IMR-90 (cell line): ENCODE measurements around the gene RMND5A. TPM values are rescaled to one million over a fixed set of nuclear protein-coding genes. Genes with fewer than 3 reads are reported as not detected.

Experiments
- ATAC-seq: fragments of 200-7000 bp; cut with Tn5 transposase; 2 replicates; pipeline ENCODE4 v1.9.1; 2020; ENCODE audit warnings: low read depth, mild to moderate bottlenecking, moderate library complexity
- BruUV-seq: library from RNA; stranded (reverse); fragments of 400-500 nt; replicated peaks from 2 replicates; lab custom pipeline; 2021; lab: Mats Ljungman, UMichigan
- CTCF ChIA-PET: fragments of 300-600 bp; formaldehyde crosslinking; extraction: SDS; loops from one replicate; lab custom pipeline; 2021; ENCODE audit warnings: antibody characterized with exemption; lab: Yijun Ruan, JAX
- POLR2A ChIA-PET: fragments of 300-600 bp; sonication (Branson Sonifier 250); formaldehyde crosslinking; loops from one replicate; lab custom pipeline; 2022; ENCODE audit warnings: antibody characterized with exemption; ENCODE audit not compliant: unreplicated experiment; lab: Charles Lee
- DNase-seq: peaks from one replicate; pipeline ENCODE4 v3.0.0; 2013
- H2AFZ ChIP-seq: replicated peaks from 2 replicates; pipeline ENCODE3; 2013; ENCODE audit warnings: low read length, mild to moderate bottlenecking; ENCODE audit not compliant: poor library complexity
- H2AK5ac ChIP-seq: 2 replicates; pipeline ENCODE4 v1.6.1; 2013; ENCODE audit warnings: low read depth, low read length, inconsistent platforms
- H2AK9ac ChIP-seq: replicated peaks from 2 replicates; pipeline ENCODE3; 2013; ENCODE audit warnings: mild to moderate bottlenecking, low read depth, low read length, moderate library complexity; ENCODE audit not compliant: poor library complexity
- H2BK120ac ChIP-seq: 2 replicates; pipeline ENCODE4 v1.6.1; 2013; ENCODE audit warnings: low read depth, low read length, inconsistent platforms
- H2BK15ac ChIP-seq: 3 replicates; pipeline ENCODE4 v1.6.1; 2013; ENCODE audit warnings: low read depth, low read length, inconsistent platforms
- H2BK20ac ChIP-seq: 2 replicates; pipeline ENCODE4 v1.6.1; 2013; ENCODE audit warnings: low read depth, mild to moderate bottlenecking, inconsistent platforms, low read length, moderate library complexity
- H2BK5ac ChIP-seq: 2 replicates; pipeline ENCODE4 v1.6.1; 2013; ENCODE audit warnings: mild to moderate bottlenecking, low read depth, low read length, inconsistent platforms; ENCODE audit not compliant: poor library complexity, severe bottlenecking
- H3K14ac ChIP-seq: replicated peaks from 2 replicates; pipeline ENCODE4 v1.6.1; 2013; ENCODE audit warnings: low read depth, low read length, inconsistent platforms
- H3K18ac ChIP-seq: 2 replicates; pipeline ENCODE4 v1.6.1; 2013; ENCODE audit warnings: low read depth, low read length, control low read depth
- H3K23ac ChIP-seq: 2 replicates; pipeline ENCODE4 v1.6.1; 2013; ENCODE audit warnings: low read depth, low read length, inconsistent platforms
- H3K27ac ChIP-seq: 2 replicates; pipeline ENCODE4 v1.5.1; 2013; ENCODE audit warnings: mild to moderate bottlenecking, control low read depth, low read length; ENCODE audit not compliant: insufficient read depth
- H3K27me3 ChIP-seq: 2 replicates; pipeline ENCODE4 v1.6.1; 2013; ENCODE audit warnings: low read length; ENCODE audit not compliant: control insufficient read depth, insufficient read depth
- H3K36me3 ChIP-seq: 2 replicates; pipeline ENCODE4 v1.6.1; 2013; ENCODE audit warnings: low read length, mixed read lengths; ENCODE audit not compliant: control insufficient read depth, insufficient read depth
- H3K4ac ChIP-seq: 2 replicates; pipeline ENCODE4 v1.6.1; 2013; ENCODE audit warnings: low read depth, low read length, inconsistent platforms
- H3K4me1 ChIP-seq: 2 replicates; pipeline ENCODE4 v1.6.1; 2013; ENCODE audit warnings: low read length, mixed read lengths; ENCODE audit not compliant: control insufficient read depth, insufficient read depth
- H3K4me2 ChIP-seq: 2 replicates; pipeline ENCODE4 v1.6.1; 2013; ENCODE audit warnings: low read depth, mild to moderate bottlenecking, control low read depth, low read length, moderate library complexity
- H3K4me3 ChIP-seq: 2 replicates; pipeline ENCODE4 v1.5.1; 2013; ENCODE audit warnings: low read depth, mild to moderate bottlenecking, control low read depth, low read length, moderate library complexity; ENCODE audit not compliant: insufficient read depth
- H3K56ac ChIP-seq: 2 replicates; pipeline ENCODE4 v1.6.1; 2013; ENCODE audit warnings: low read length, inconsistent platforms; ENCODE audit not compliant: insufficient read depth; ENCODE audit errors: extremely low read depth
- H3K79me1 ChIP-seq, 2 experiments: 2 replicates each; pipeline ENCODE4 v1.6.1; 2013; ENCODE audit warnings: low read length in 2 of 2, inconsistent platforms in 1 of 2, low read depth in 1 of 2
- H3K9ac ChIP-seq: 2 replicates; pipeline ENCODE4 v1.6.1; 2013; ENCODE audit warnings: low read depth, low read length, control low read depth
- H3K9me1 ChIP-seq: 2 replicates; pipeline ENCODE4 v1.6.1; 2013; ENCODE audit warnings: low read length, inconsistent platforms; ENCODE audit not compliant: insufficient read depth
- H3K9me3 ChIP-seq: 2 replicates; pipeline ENCODE4 v1.6.1; 2013; ENCODE audit warnings: low read length; ENCODE audit not compliant: control insufficient read depth, insufficient read depth
- H4K20me1 ChIP-seq: 2 replicates; pipeline ENCODE4 v1.6.1; 2013; ENCODE audit warnings: low read length, inconsistent platforms; ENCODE audit not compliant: insufficient read depth
- H4K5ac ChIP-seq: 2 replicates; pipeline ENCODE4 v1.6.1; 2013; ENCODE audit warnings: mild to moderate bottlenecking, low read depth, low read length, control low read depth
- H4K8ac ChIP-seq, 2 experiments: 2 replicates each; pipeline ENCODE4 v1.6.1; 2013; ENCODE audit warnings: low read depth in 2 of 2, low read length in 2 of 2, control low read depth in 1 of 2, inconsistent platforms in 1 of 2
- H4K91ac ChIP-seq: 2 replicates; pipeline ENCODE4 v1.6.1; 2013; ENCODE audit warnings: low read depth, low read length, inconsistent platforms; ENCODE audit not compliant: insufficient read depth
- BHLHE40 ChIP-seq: fragments of 150-350 bp; IDR thresholded peaks from 2 replicates; pipeline ENCODE4 v1.6.1; 2016; ENCODE audit warnings: mild to moderate bottlenecking, low read depth, low read length
- ELK1 ChIP-seq: fragments of 150-350 bp; IDR thresholded peaks from 2 replicates; pipeline ENCODE4 v1.6.1; 2016; ENCODE audit warnings: low read depth, mild to moderate bottlenecking, low read length, moderate library complexity, borderline replicate concordance
- MAFK ChIP-seq: IDR thresholded peaks from 2 replicates; pipeline ENCODE4 v1.6.1; 2012; ENCODE audit warnings: low read depth, low read length, improper control_type of control experiment
- MXI1 ChIP-seq: IDR thresholded peaks from 2 replicates; pipeline ENCODE4 v1.6.1; 2012; ENCODE audit warnings: low read depth, mild to moderate bottlenecking, low read length, moderate library complexity, borderline replicate concordance
- RAD21 ChIP-seq: IDR thresholded peaks from 2 replicates; pipeline ENCODE4 v1.6.1; 2012; ENCODE audit warnings: low read length, improper control_type of control experiment
- WGBS, 2 experiments: methylation state at CpG; one replicate each; pipeline versions ENCODE4 v1.1.5 to v1.1.7; 2013; ENCODE audit warnings: missing lambda C conversion rate in 2 of 2; ENCODE audit not compliant: insufficient read length in 1 of 2; ENCODE audit errors: extremely low coverage in 2 of 2; 5-methylcytosine and 5-hydroxymethylcytosine counted together
- dilution Hi-C: fragments of 300-500 bp; cut with HindIII; formaldehyde crosslinking; loops from one replicate; pipeline ENCODE4 v1.14.3; 2018; ENCODE audit warnings: low sequenced_read_pairs; ENCODE audit not compliant: unreplicated experiment
- in situ Hi-C: fragments of 300-500 bp; cut with MboI; formaldehyde crosslinking; loops from 3 replicates; pipeline ENCODE4 v1.14.3; 2019; ENCODE audit warnings: low sequenced_read_pairs, inconsistent platforms, mixed read lengths
- intact Hi-C: fragments of 100-400 bp; cut with micrococcal nuclease; formaldehyde crosslinking; loops from 2 replicates; pipeline ENCODE4 v1.10.0; 2022
- polyA plus RNA-seq, 3 experiments: library from polyadenylated mRNA; depleted of rRNA; stranded (reverse); fragments of >200 nt; gene quantifications; 2 replicates each; pipeline ENCODE4 v1.2.3, GENCODE V29; 2012; ENCODE audit warnings: low replicate concordance in 1 of 3
- total RNA-seq: library from RNA; depleted of rRNA; stranded (reverse); fragments of >200 nt; gene quantifications from 2 replicates; pipeline ENCODE4 v1.2.3, GENCODE V29; 2012

Gene RMND5A
- total and polyA plus RNA-seq, 2 of the 4 experiments (the other 2 are of a cell fraction): 5.1 to 16.0 TPM

- no peak for TF ChIP-seq ELK1
- no peak for TF ChIP-seq MXI1
- TF ChIP-seq RAD21: no peak
- no peak for TF ChIP-seq BHLHE40
- no peak for TF ChIP-seq MAFK
- Histone ChIP-seq H4K8ac (no peak overlapping the region), H3K27ac (no peak overlapping the region), H3K36me3 (peaks cover 3% of the 10 kb centered on the region), H3K9me3 (no peaks in the 10 kb centered on the region), H4K20me1 (no peaks in the 10 kb centered on the region), H4K5ac (no peak overlapping the region), H2BK5ac (no peak overlapping the region), H2BK15ac (no peak overlapping the region), H3K18ac (no peak overlapping the region), H3K9ac (no peak overlapping the region), H3K14ac (no peak overlapping the region), H2BK120ac (no peak overlapping the region), H3K4ac (no peak overlapping the region), H4K91ac (no peak overlapping the region), H2AFZ (no peak overlapping the region), H3K27me3 (peaks cover 12% of the 10 kb centered on the region), H3K4me2 (no peak overlapping the region), H3K9me1 (no peaks in the 10 kb centered on the region; the same call in 1 of the 2 replicates), H3K79me1 (no peaks in the 10 kb centered on the region), H3K56ac (no peak overlapping the region), H2AK9ac (no peak overlapping the region), H3K4me3 (no peak overlapping the region), H3K23ac (no peak overlapping the region), H3K4me1 (no peaks in the 10 kb centered on the region), H2BK20ac (no peak overlapping the region), H2AK5ac (no peak overlapping the region)
- BruUV-seq: no TSS peak
- ATAC-seq (no peak), DNase-seq (no peak)
- in situ Hi-C loops: no loop called here
- dilution Hi-C loops: no loop called here
- WGBS, 2 experiments: 10% methylated on average over 1 of the region's 3 CpGs; no CpG with 5 or more reads in 1 of the 2 experiments
- intact Hi-C loops: no loop called here
- POLR2A ChIA-PET: no interaction called here
- CTCF ChIA-PET: interaction anchor here (0.5 to 0.6 kb wide), 2 partner anchors 12 to 42 kb away, joined by 3 read pairs; no protein-coding TSS in a partner anchor
Measured at GRCh38 chr2:86779971-86780370, 59.9 kb downstream of the RMND5A start.
